Measurements from ENCODE around the gene LAMC1. TPM values are rescaled to one million over a fixed set of nuclear protein-coding genes. Genes with fewer than 3 reads are reported as not detected.
A peak's percentile ranks its signal among the peaks of the same experiment; 100 is the strongest.

LAMC1 gene
- 100 to 1,000 TPM in 1 of 4 donors, 10 to 100 TPM in 3; 26.3 to 275 (median 60.0) TPM for total RNA-seq

DNA sequence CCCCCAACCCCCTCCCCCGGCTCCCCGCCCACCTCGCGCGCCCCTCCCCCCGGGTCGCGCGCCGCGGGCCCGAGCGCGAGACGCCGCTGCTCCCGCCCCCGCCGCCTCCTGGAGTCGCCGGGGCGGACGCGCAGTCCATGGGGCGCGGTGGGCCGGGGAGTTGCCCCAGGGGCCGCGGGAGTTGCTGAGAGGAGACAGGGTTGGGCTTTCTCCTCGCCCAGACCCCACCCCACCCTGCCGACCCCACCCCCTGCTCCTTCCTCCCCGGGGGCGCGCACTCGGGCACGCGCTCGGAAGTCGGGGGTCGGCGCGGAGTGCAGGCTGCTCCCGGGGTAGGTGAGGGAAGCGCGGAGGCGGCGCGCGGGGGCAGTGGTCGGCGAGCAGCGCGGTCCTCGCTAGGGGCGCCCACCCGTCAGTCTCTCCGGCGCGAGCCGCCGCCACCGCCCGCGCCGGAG, at the start of gene LAMC1:
TSS of gene LAMC1 (plus strand) at position 275 of the 455 bp plus-strand sequence. CDS start 297 bp downstream, outside the sequence.
- intact Hi-C loops (cut with DNase I): loop anchor here (10.0 kb wide), 3 partner anchors 58 to 202 kb away; no protein-coding TSS in a partner anchor
- Histone ChIP-seq H3K27me3 (peaks cover 0 to 18% (median 0%) of the 10 kb centered on the region in 4 donors), H3K9me3 (no peaks in the 10 kb centered on the region), H3K27ac (peak within 1 kb of the TSS; percentile 99 to 100 (median 100)), H3K4me3 (peak within 1 kb of the TSS; percentile 78 to 96 (median 80)), H3K36me3 (no peaks in the 10 kb centered on the region), H3K4me1 (peaks cover 3 to 52% (median 16%) of the 10 kb centered on the region in 3 donors)
- no peak for DNase-seq
- TF ChIP-seq CTCF (IDR thresholded peaks at IDR 0.05) (no peak), POLR2A (IDR thresholded peaks at IDR 0.05) (peak in 2 of 4 donors; percentile 29 to 62)
- WGBS, 2 donors: 0% methylated on average over 1 of the region's 65 CpGs; no CpG with 5 or more reads in 1 of the 2 donors

DNA sequence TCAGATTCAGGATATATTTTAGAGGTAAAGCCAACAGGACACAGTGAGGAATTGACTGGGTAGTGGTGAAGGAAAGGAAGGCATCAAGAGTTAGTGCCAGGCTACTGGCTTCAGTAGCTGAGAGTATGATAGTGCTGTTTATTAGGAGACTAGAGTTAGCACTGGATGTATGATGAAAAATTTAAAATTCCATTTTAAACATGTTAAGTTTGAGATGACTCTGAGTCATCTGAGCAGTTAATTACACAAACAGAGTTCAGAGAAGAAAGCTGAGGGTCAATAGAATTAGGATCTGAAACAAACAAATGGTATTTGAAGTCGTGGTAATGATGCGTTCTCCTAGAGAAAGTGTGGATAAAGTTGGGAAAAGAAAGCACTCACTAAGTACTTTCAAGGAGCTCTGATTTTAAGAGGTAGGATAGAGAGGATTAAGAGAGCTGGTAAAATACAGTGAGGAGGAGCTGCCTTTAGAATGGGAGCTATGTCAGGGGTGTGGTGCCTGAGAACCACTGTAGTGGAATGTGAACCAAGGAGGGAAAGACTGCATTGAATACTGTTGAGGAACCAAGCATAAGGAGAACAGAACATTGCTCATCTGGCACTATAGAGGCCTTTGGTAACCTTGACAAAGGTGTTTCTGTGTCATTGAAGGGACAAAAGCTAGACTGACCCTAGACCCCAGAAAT, 48.6 kb upstream of the LAMC1 start:
- no peak overlapping the region for H3K27ac ChIP-seq
- H3K9me3 ChIP-seq: no peaks in the 10 kb centered on the region
- WGBS, 2 donors: 70% methylated on average over 2 of the region's 2 CpGs
- intact Hi-C loops (cut with DNase I): no loop called here
- no peaks in the 10 kb centered on the region for H3K36me3 ChIP-seq
- no peaks in the 10 kb centered on the region for H3K27me3 ChIP-seq
- no peaks in the 10 kb centered on the region for H3K4me1 ChIP-seq
- no peak for DNase-seq
- H3K4me3 ChIP-seq: no peak overlapping the region
- TF ChIP-seq POLR2A (IDR thresholded peaks at IDR 0.05): no peak

GRCh38 chr1:182977480-182977879, 45.7 kb upstream of the LAMC1 start:
- Histone ChIP-seq H3K4me3 (no peak overlapping the region), H3K9me3 (no peaks in the 10 kb centered on the region), H3K4me1 (no peaks in the 10 kb centered on the region), H3K27ac (no peak overlapping the region), H3K36me3 (no peaks in the 10 kb centered on the region), H3K27me3 (no peaks in the 10 kb centered on the region)
- intact Hi-C loops (cut with DNase I): no loop called here
- 75 to 86% methylated on average over 2 of the region's 2 CpGs for WGBS, 2 donors
- DNase-seq: no peak
- no peak for TF ChIP-seq POLR2A (IDR thresholded peaks at IDR 0.05)
- TF ChIP-seq CTCF (IDR thresholded peaks at IDR 0.05): no peak

DNA sequence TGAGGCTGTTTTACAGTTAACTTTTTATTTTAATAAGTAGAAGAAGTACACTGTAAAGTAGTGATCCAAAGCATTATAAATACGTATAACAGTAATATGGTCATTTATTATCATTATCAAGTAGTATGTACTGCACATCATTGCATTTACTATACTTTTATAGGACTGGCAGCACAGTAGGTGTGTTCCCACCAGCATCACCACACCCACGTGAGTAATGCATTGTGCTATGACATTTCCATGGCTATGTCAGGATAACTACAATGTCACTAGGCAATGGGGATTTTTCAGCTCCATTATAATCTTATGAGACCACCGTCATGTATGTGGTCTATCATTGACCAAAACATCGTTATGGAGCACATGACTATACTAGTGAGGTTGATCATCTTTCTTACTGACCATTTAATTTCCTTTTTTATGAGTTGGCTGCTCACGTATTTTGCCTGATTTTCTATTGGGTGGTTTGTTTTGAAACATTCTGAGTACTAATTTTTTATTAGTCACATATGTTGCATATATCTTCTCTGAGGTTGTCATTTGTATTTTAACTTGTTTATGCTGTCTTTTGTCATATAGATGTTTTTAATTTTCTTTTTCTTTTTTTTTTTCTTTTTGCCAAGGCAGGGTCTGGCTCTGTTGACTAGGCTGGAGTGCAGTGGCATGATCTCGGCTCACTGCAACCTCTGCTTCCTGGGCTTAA, 44.9 kb upstream of the LAMC1 start:
- intact Hi-C loops (cut with DNase I): no loop called here
- TF ChIP-seq CTCF (IDR thresholded peaks at IDR 0.05): no peak
- TF ChIP-seq POLR2A (IDR thresholded peaks at IDR 0.05): no peak
- 83% methylated on average over 6 of the region's 6 CpGs for WGBS, 2 donors
- no peak for DNase-seq
- H3K27me3 ChIP-seq: no peaks in the 10 kb centered on the region
- no peak overlapping the region for H3K4me3 ChIP-seq
- no peaks in the 10 kb centered on the region for H3K9me3 ChIP-seq
- H3K36me3 ChIP-seq: no peaks in the 10 kb centered on the region
- H3K4me1 ChIP-seq: no peaks in the 10 kb centered on the region
- no peak overlapping the region for H3K27ac ChIP-seq

DNA sequence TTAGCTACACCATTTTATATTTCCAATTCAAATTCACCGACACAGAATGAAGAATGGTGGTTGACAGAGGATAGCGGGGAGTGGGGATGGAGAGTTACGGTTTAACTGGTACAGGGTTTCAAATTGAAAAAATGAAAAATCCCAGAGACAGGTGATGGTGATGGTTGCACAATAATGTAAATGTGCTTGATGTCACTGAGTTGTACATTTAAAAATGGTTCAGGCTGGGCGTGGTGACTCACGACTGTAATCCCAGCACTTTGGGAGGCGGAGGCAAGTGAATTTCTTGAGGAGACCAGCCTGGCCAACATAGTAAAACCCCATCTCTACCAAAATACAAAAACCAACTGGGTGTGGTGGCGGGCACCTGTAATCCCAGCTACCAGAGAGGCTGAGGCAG, 39.1 kb upstream of the LAMC1 start:
- intact Hi-C loops (cut with DNase I): no loop called here
- no peaks in the 10 kb centered on the region for H3K4me1 ChIP-seq
- no peak overlapping the region for H3K4me3 ChIP-seq
- TF ChIP-seq CTCF (IDR thresholded peaks at IDR 0.05) (no peak), POLR2A (IDR thresholded peaks at IDR 0.05) (no peak)
- H3K27ac ChIP-seq: no peak overlapping the region
- H3K9me3 ChIP-seq: no peaks in the 10 kb centered on the region
- no peaks in the 10 kb centered on the region for H3K36me3 ChIP-seq
- no peaks in the 10 kb centered on the region for H3K27me3 ChIP-seq
- WGBS, 2 donors: 71 to 72% methylated on average over 7 of the region's 7 CpGs
- DNase-seq: no peak
